AG10803 (cell line): ENCODE measurements around the gene COX4I2.
"Not testable (repeated sequence)": the region's sequence is repeated elsewhere in the genome, so short reads cannot be mapped to it uniquely, and the experiment has no call there.

Source experiments
- DNase-seq: peaks from one replicate; pipeline ENCODE4 v3.0.0; 2010; ENCODE audit warnings: low read depth
- H3K4me3 ChIP-seq: 2 replicates; pipeline ENCODE4 v1.5.1; 2011; ENCODE audit warnings: mild to moderate bottlenecking, low read length, control low read depth
- CTCF ChIP-seq: conservative IDR thresholded peaks from 2 replicates; pipeline ENCODE4 v1.5.1; 2011; ENCODE audit warnings: mild to moderate bottlenecking, low read length, control low read depth, inconsistent platforms

Gene COX4I2

GRCh38 chr20:31667315-31668285 lies 29.9 kb downstream of the COX4I2 start:
- no peak for TF ChIP-seq CTCF
- no peak for DNase-seq

GRCh38 chr20:31668944-31669343 lies 31.2 kb downstream of the COX4I2 start:
- not testable (repeated sequence) for DNase-seq

More at GRCh38 chr20:31667315-31668285, 29.9 kb downstream of the COX4I2 start:
- H3K4me3 ChIP-seq: no peak overlapping the region

GRCh38 chr20:31669876-31670275 lies 32.2 kb downstream of the COX4I2 start:
- no peak overlapping the region for H3K4me3 ChIP-seq
- no peak for DNase-seq
- no peak for TF ChIP-seq CTCF

More at GRCh38 chr20:31668944-31669343, 31.2 kb downstream of the COX4I2 start:
- H3K4me3 ChIP-seq: not testable (repeated sequence)

GRCh38 chr20:31670371-31671228 lies 32.9 kb downstream of the COX4I2 start:
- TF ChIP-seq CTCF: no peak
- no peak overlapping the region for H3K4me3 ChIP-seq
- no peak for DNase-seq

- TF ChIP-seq CTCF: no peak
- no peak overlapping the region for H3K4me3 ChIP-seq
- no peak for DNase-seq
These were observed 33.6 kb downstream of the COX4I2 start for GRCh38 chr20:31671324-31671723.

GRCh38 chr20:31673435-31673834 lies 35.7 kb downstream of the COX4I2 start:
- TF ChIP-seq CTCF: no peak
- H3K4me3 ChIP-seq: no peak overlapping the region
- DNase-seq: no peak

GRCh38 chr20:31673943-31674463 lies 36.3 kb downstream of the COX4I2 start:
- no peak overlapping the region for H3K4me3 ChIP-seq
- no peak for DNase-seq
- no peak for TF ChIP-seq CTCF
